Measurements from ENCODE around the gene CDH23. TPM values are rescaled to one million over a fixed set of nuclear protein-coding genes. Genes with fewer than 3 reads are reported as not detected.
A peak's percentile ranks its signal among the peaks of the same experiment; 100 is the strongest.

CDH23 gene
- total and polyA plus RNA-seq, 10 of the 15 experiments (the other 5 are each of a cell fraction or from before 2014, with no cell fraction given) = 0.09 to 0.40 (median 0.15) TPM; not detected in 1

DNA sequence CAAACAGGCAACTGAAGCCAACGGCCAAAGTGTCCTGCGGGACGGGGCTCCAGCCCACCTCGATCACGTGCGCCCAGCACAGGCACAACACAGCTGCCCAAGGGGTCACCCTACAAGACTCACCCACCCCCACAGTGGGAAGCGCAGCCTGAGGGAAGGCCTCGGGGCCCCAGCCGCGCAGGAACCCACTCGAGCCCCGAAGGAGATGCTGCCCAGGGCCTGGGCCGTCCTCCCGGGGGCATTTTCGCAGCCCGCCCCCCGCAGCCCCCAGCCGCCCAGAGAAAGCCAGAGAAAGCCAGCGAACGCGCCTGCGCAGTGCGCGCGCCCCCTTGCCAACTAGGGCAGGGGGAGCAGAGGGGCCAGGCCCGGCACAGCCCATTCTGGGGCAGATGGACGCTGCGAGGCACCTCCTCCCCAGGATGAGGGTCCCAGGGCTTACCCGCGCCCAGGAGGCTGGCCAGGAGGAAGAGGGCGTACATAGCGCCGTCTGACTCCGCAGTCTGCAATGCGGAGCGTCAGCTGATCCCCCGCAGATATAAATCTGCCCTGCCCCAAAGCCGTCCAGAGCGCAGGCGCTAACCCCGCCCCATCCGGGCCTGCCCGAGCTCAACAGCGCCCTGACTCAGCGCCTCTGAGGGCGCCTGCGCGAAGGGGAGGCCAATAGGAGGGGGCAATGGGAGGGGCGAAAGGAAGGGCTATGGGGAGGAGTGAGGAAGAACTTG lies 454.2 kb downstream of the CDH23 start, which contains the start of gene PSAP (continued):
- TF ChIP-seq HCFC1 (IDR thresholded peaks at IDR 0.05; ENCODE audit: low read length) = no peak
- TF ChIP-seq, protein P1, sequence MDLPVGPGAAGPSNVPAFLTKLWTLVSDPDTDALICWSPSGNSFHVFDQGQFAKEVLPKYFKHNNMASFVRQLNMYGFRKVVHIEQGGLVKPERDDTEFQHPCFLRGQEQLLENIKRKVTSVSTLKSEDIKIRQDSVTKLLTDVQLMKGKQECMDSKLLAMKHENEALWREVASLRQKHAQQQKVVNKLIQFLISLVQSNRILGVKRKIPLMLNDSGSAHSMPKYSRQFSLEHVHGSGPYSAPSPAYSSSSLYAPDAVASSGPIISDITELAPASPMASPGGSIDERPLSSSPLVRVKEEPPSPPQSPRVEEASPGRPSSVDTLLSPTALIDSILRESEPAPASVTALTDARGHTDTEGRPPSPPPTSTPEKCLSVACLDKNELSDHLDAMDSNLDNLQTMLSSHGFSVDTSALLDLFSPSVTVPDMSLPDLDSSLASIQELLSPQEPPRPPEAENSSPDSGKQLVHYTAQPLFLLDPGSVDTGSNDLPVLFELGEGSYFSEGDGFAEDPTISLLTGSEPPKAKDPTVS (IDR thresholded peaks at IDR 0.05; ENCODE audit: low read depth, low read length) = no peak
- TF ChIP-seq, protein P2, sequence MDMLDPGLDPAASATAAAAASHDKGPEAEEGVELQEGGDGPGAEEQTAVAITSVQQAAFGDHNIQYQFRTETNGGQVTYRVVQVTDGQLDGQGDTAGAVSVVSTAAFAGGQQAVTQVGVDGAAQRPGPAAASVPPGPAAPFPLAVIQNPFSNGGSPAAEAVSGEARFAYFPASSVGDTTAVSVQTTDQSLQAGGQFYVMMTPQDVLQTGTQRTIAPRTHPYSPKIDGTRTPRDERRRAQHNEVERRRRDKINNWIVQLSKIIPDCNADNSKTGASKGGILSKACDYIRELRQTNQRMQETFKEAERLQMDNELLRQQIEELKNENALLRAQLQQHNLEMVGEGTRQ (IDR thresholded peaks at IDR 0.05; ENCODE audit: borderline replicate concordance, low read depth, low read length) = peak; percentile 64
- TF ChIP-seq LARP7 (IDR thresholded peaks at IDR 0.05) = peak; percentile 70
- TF ChIP-seq SMAD5 (IDR thresholded peaks at IDR 0.05; ENCODE audit: low read depth) = peak; percentile 93
- TF ChIP-seq MXI1 (IDR thresholded peaks at IDR 0.05; ENCODE audit: low read depth, low read length) = peak; percentile 54
- TF ChIP-seq, protein P3, sequence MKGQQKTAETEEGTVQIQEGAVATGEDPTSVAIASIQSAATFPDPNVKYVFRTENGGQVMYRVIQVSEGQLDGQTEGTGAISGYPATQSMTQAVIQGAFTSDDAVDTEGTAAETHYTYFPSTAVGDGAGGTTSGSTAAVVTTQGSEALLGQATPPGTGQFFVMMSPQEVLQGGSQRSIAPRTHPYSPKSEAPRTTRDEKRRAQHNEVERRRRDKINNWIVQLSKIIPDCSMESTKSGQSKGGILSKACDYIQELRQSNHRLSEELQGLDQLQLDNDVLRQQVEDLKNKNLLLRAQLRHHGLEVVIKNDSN (IDR thresholded peaks at IDR 0.05; ENCODE audit: borderline replicate concordance, extremely low read length, insufficient read depth, low read depth, low read length) = peak; percentile 63
- TF ChIP-seq ESRRA (IDR thresholded peaks at IDR 0.05; ENCODE audit: low read length) = no peak
- TF ChIP-seq ZBED1 (IDR thresholded peaks at IDR 0.05; ENCODE audit: borderline replicate concordance) = no peak
- TF ChIP-seq, protein P4, sequence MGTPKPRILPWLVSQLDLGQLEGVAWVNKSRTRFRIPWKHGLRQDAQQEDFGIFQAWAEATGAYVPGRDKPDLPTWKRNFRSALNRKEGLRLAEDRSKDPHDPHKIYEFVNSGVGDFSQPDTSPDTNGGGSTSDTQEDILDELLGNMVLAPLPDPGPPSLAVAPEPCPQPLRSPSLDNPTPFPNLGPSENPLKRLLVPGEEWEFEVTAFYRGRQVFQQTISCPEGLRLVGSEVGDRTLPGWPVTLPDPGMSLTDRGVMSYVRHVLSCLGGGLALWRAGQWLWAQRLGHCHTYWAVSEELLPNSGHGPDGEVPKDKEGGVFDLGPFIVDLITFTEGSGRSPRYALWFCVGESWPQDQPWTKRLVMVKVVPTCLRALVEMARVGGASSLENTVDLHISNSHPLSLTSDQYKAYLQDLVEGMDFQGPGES (IDR thresholded peaks at IDR 0.05) = no peak
- TF ChIP-seq PAX8 (IDR thresholded peaks at IDR 0.05) = no peak
- TF ChIP-seq IRF4 (IDR thresholded peaks at IDR 0.05; ENCODE audit: low read depth, low read length) = no peak
- 0 out of 2 replicates have a peak, but pooled peaks have one; percentile 9 for TF ChIP-seq CREM (IDR thresholded peaks at IDR 0.05; ENCODE audit: low read depth)
- TF ChIP-seq CBX3 (IDR thresholded peaks at IDR 0.05; ENCODE audit: borderline replicate concordance, low read depth) = no peak
- no peak for TF ChIP-seq MTA2 (IDR thresholded peaks at IDR 0.05; ENCODE audit: low read depth)
- 0 out of 2 replicates have a peak, but pooled peaks have one; percentile 15 for TF ChIP-seq NFYB (IDR thresholded peaks at IDR 0.05; ENCODE audit: insufficient read depth, low read depth, low read length)
- TF ChIP-seq SIN3A (IDR thresholded peaks at IDR 0.05; ENCODE audit: low read depth, low read length) = peak; percentile 70
- no peak for TF ChIP-seq RAD21 (IDR thresholded peaks at IDR 0.05; ENCODE audit: insufficient read depth, low read depth, low read length)
- no peak for TF ChIP-seq ZNF217 (IDR thresholded peaks at IDR 0.05)
- no peak for TF ChIP-seq SRF (IDR thresholded peaks at IDR 0.05; ENCODE audit: low read depth in 2 of 2, low read length in 2 of 2)
- TF ChIP-seq, protein P5, sequence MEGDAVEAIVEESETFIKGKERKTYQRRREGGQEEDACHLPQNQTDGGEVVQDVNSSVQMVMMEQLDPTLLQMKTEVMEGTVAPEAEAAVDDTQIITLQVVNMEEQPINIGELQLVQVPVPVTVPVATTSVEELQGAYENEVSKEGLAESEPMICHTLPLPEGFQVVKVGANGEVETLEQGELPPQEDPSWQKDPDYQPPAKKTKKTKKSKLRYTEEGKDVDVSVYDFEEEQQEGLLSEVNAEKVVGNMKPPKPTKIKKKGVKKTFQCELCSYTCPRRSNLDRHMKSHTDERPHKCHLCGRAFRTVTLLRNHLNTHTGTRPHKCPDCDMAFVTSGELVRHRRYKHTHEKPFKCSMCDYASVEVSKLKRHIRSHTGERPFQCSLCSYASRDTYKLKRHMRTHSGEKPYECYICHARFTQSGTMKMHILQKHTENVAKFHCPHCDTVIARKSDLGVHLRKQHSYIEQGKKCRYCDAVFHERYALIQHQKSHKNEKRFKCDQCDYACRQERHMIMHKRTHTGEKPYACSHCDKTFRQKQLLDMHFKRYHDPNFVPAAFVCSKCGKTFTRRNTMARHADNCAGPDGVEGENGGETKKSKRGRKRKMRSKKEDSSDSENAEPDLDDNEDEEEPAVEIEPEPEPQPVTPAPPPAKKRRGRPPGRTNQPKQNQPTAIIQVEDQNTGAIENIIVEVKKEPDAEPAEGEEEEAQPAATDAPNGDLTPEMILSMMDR (IDR thresholded peaks at IDR 0.05 in 2 of 3, conservative IDR thresholded peaks at IDR 0.05 in 1 of 3; ENCODE audit: control insufficient read depth in 2 of 3, extremely low read depth in 1 of 3, insufficient read depth in 1 of 3, low read depth in 3 of 3, low read length in 3 of 3) = peak in 1 of 3 experiments; percentile 4; a peak in 1 of 6 replicates
- no peak for TF ChIP-seq NFXL1 (IDR thresholded peaks at IDR 0.05; ENCODE audit: borderline replicate concordance)
- TF ChIP-seq HDAC6 (IDR thresholded peaks at IDR 0.05; ENCODE audit: unreplicated experiment) = peak; percentile 75
- TF ChIP-seq CBFB (IDR thresholded peaks at IDR 0.05; ENCODE audit: low read depth) = peak; percentile 45; the same call in 1 of the 2 replicates
- no peak for TF ChIP-seq HDAC2 (IDR thresholded peaks at IDR 0.05)

Data from GM12878 (cell line).